Stimulated activated naive CD8-positive, alpha-beta T cell treated with anti-CD3 and anti-CD28 coated beads, Interleukin-15, amount 100 ng/mL, for 72 hours (primary cell): ENCODE measurements around the gene FXYD5.

Experiments used
- ATAC-seq: fragments of 150-1000 bp; cut with Tn5 transposase; 2 replicates; pipeline ENCODE4 v1.10.0; 2021; ENCODE audit warnings: mild to moderate bottlenecking, moderate library complexity
- DNase-seq, 2 donors: peaks; one replicate each; pipeline ENCODE4 v3.0.0; 2021 to 2022
- H3K27ac Mint-ChIP-seq, 2 donors: one replicate each; pipeline ENCODE4 v1.8.0; 2022; ENCODE audit warnings: mild to moderate bottlenecking in 2 of 2, mixed read lengths in 2 of 2, moderate library complexity in 2 of 2
- H3K27me3 Mint-ChIP-seq: one replicate; pipeline ENCODE4 v1.8.0; 2022; ENCODE audit warnings: mixed read lengths
- H3K4me1 Mint-ChIP-seq: one replicate; pipeline ENCODE4 v1.8.0; 2022; ENCODE audit warnings: mild to moderate bottlenecking, mixed read lengths
- H3K4me3 Mint-ChIP-seq, 2 donors: one replicate each; pipeline ENCODE4 v1.8.0; 2022; ENCODE audit warnings: mild to moderate bottlenecking in 2 of 2, mixed read lengths in 2 of 2, moderate library complexity in 1 of 2
- H3K9me3 Mint-ChIP-seq, 2 donors: one replicate each; pipeline ENCODE4 v1.8.0; 2022; ENCODE audit warnings: mixed read lengths in 2 of 2

The FXYD5 gene

DNA sequence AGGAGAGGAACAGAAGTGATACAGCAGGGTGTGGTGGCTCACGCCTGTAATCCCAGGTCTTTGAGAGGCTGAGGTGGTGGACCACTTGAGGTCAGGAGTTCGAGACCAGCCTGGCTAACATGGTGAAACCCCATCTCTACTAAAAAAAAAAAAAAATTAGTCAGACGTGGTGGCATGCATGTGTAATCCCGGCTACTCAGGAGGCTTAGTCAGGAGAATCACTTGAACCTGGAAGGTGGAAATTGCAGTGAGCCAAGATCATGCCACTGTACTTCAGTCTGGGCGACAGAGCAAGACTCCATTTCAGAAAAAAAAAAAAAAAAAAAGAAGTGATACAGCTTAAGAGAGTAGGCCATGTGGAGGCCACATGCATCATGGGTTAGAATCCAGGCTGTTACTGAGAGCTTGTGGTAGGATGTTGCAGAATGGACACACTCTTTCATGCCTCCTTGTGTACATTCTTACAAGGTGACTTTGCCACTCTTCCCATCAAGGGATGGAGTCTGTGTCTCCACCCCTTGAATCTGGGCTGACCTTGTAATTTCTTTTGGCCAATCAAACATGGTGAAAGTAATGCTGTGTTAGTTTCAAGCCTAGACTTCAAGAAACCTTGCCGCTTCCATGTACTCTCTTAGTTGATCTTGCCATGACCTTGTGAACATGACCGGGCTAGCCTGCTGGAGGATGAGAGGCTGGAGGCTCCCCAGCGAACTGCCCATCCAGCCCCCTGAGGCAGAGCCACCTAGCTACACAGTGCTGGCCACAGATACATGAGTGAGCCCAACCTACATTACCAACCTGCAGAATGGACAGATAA, 61.7 kb downstream of the FXYD5 start:
- Mint-ChIP-seq H3K9me3 (peaks cover 6 to 8% of the 10 kb centered on the region in 2 donors), H3K27me3 (no peaks in the 10 kb centered on the region), H3K27ac (peak overlapping the region in 1 of 2 donors; percentile 28), H3K4me1 (peaks cover 60% of the 10 kb centered on the region), H3K4me3 (no peak overlapping the region)
- DNase-seq (no peak), ATAC-seq (no peak)

DNA sequence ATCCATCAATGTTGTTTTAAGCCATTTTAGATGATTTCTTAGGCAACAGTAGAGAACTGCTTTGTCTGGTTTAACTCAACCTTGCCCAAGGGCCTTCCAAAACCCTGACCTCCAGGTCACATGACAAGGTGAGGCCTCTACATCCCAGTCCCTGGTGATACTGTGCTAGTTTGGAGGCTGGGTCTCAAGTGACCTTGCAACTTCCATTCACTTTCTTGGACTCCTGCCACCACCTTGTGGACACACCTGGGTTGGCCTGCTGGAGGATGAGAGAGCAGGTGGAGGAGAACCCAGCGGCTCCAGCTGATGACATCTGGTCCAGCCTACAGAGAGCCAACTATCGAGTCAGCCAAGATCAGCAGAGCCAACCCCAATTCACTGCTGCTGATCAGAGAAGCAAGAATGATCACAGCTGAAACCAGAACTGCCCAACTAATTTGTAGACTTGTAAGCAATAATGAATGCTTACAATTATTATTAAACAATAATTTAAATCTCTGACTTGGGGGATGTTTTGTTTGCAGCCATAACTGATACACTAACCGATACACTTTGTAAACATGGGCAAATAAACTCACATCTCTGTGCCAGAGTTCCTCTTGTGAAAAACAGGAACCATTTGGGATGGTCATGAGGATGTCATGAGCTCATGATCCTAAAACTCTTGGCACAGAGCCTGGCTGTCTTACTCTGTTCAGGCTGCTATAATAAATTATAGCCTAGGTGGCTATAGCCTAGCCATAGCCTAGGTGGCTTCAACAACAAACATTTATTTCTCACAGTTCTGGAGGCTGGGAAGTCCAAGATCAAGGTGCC, 62.5 kb downstream of the FXYD5 start:
- H3K9me3 Mint-ChIP-seq = peaks cover 6 to 8% of the 10 kb centered on the region in 2 donors
- H3K4me1 Mint-ChIP-seq = peaks cover 52% of the 10 kb centered on the region
- H3K27me3 Mint-ChIP-seq = no peaks in the 10 kb centered on the region
- DNase-seq (peak; percentile 43 to 68), ATAC-seq (peak; percentile 47)
- no peak overlapping the region for H3K4me3 Mint-ChIP-seq
- peak overlapping the region in 1 of 2 donors; percentile 72 for H3K27ac Mint-ChIP-seq

DNA sequence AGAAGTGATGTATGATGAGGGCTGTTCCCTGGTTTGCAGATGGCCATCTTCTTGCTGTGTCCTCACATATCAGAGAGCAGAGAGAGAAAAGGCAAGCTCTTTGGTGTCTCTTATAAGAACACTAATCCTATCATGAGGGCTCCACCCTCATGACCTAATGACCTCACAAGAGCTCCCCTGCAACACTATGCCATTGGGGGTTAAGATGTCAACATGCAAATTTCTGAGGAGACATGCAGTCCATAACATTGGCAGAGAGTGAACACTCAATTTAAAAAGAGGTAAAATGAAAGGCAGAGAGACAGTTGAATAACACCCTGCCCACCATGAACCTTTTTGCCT, 63.1 kb downstream of the FXYD5 start:
- Mint-ChIP-seq H3K4me1 (peaks cover 47% of the 10 kb centered on the region), H3K4me3 (no peak overlapping the region), H3K27me3 (no peaks in the 10 kb centered on the region), H3K9me3 (peaks cover 6 to 8% of the 10 kb centered on the region in 2 donors), H3K27ac (no peak overlapping the region)
- no peak for ATAC-seq
- no peak for DNase-seq

DNA sequence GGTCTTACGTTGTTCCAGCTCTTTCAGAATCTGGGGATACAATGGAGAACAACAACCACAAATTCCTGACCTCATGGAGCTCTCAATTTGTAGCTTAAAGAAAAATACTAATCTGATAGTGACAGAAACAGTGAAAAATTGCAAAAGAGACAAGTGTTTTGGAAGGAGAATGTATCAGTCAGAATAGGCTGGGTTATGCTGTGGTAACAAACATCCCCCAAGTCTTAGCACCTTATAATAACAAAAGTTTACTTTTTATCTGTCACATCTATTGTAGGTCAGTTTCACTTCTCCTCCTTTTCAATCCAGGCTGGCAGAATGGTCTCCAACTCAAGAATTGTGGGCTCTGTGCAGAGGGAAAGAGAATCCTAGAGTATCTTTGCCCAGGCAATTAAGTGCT, 64.5 kb downstream of the FXYD5 start:
- ATAC-seq (no peak), DNase-seq (no peak)
- Mint-ChIP-seq H3K4me1 (peaks cover 47% of the 10 kb centered on the region), H3K4me3 (no peak overlapping the region), H3K27me3 (no peaks in the 10 kb centered on the region), H3K27ac (no peak overlapping the region), H3K9me3 (peaks cover 6 to 15% of the 10 kb centered on the region in 2 donors)
